CD4-positive, alpha-beta T cell (primary cell): Measurements from ENCODE around the gene TNIK. TPM values are rescaled to one million over a fixed set of nuclear protein-coding genes. Genes with fewer than 3 reads are reported as not detected.

Source experiments
- ATAC-seq: fragments of 200-7000 bp; cut with Tn5 transposase; one replicate; pipeline ENCODE4 v1.10.0; 2022; ENCODE audit warnings: mild to moderate bottlenecking; ENCODE audit not compliant: poor library complexity
- CTCF ChIA-PET: fragments of 350-600 bp; sonication (Branson Sonifier 250); formaldehyde crosslinking; loops from one replicate; lab custom pipeline; 2021; ENCODE audit warnings: antibody characterized with exemption, inconsistent platforms; lab: Charles Lee
- POLR2A ChIA-PET: fragments of 350-600 bp; sonication (Branson Sonifier 250); formaldehyde crosslinking; loops from one replicate; lab custom pipeline; 2021; ENCODE audit warnings: antibody characterized with exemption, inconsistent platforms; lab: Charles Lee
- DNase-seq, 14 experiments: peaks; one replicate each; pipeline ENCODE4 v3.0.0-alpha.2; 2013 to 2020; ENCODE audit warnings: mixed read lengths in 2 of 14
- H3K27ac ChIP-seq, 2 donors: one replicate each; pipeline versions ENCODE4 v1.5.1 to v1.7.0; 2013; ENCODE audit warnings: low read length in 2 of 2, low read depth in 1 of 2, mild to moderate bottlenecking in 1 of 2
- H3K27me3 ChIP-seq, 2 experiments: 1 replicate in 1 of 2; 2 replicates in 1 of 2; pipeline versions ENCODE4 v1.6.1 to v1.7.0; 2013; ENCODE audit warnings: low read length in 2 of 2, control low read depth in 1 of 2, mild to moderate bottlenecking in 1 of 2, moderate library complexity in 1 of 2; ENCODE audit not compliant: insufficient read depth in 2 of 2, control insufficient read depth in 1 of 2
- H3K36me3 ChIP-seq: one replicate; pipeline ENCODE4 v1.6.1; 2013; ENCODE audit warnings: low read length, control low read depth; ENCODE audit not compliant: insufficient read depth
- H3K4me1 ChIP-seq: one replicate; pipeline ENCODE4 v1.6.1; 2013; ENCODE audit warnings: low read length, control low read depth; ENCODE audit not compliant: insufficient read depth
- H3K4me3 ChIP-seq: one replicate; pipeline ENCODE4 v1.5.1; 2013; ENCODE audit warnings: mild to moderate bottlenecking, low read length, moderate library complexity
- H3K9me3 ChIP-seq, 2 experiments: 1 replicate in 1 of 2; 2 replicates in 1 of 2; pipeline versions ENCODE4 v1.6.1 to v1.7.0; 2013; ENCODE audit warnings: low read length in 2 of 2, mild to moderate bottlenecking in 2 of 2, control low read depth in 1 of 2, moderate library complexity in 1 of 2; ENCODE audit not compliant: control insufficient read depth in 1 of 2, insufficient read depth in 1 of 2
- H3K27ac Mint-ChIP-seq: one replicate; pipeline ENCODE4 v1.8.0; 2020; ENCODE audit warnings: mixed read lengths
- H3K27me3 Mint-ChIP-seq: one replicate; pipeline ENCODE4 v1.8.0; 2021; ENCODE audit warnings: mixed read lengths
- H3K36me3 Mint-ChIP-seq: one replicate; pipeline ENCODE4 v1.8.0; 2021; ENCODE audit warnings: low read depth, mixed read lengths
- H3K4me1 Mint-ChIP-seq: one replicate; pipeline ENCODE4 v1.8.0; 2021; ENCODE audit warnings: low read depth, mixed read lengths
- H3K4me3 Mint-ChIP-seq: one replicate; pipeline ENCODE4 v1.8.0; 2020; ENCODE audit warnings: mild to moderate bottlenecking, mixed read lengths
- H3K9me3 Mint-ChIP-seq: one replicate; pipeline ENCODE4 v1.8.0; 2020; ENCODE audit warnings: mixed read lengths
- intact Hi-C, 2 experiments: fragments of 100-400 bp; cut with DNase I in 1 of 2; cut with micrococcal nuclease in 1 of 2; formaldehyde crosslinking; loops; one replicate each; pipeline versions ENCODE4 v1.15.1 to v1.9.0; 2023 to 2025; cut with DNase I, micrococcal nuclease
- total RNA-seq, 174 experiments: library from RNA in 2 of 174; stranded (reverse) in 2 of 174; gene quantifications; one replicate each; pipeline ENCODE4 v1.2.3 and lab custom pipeline; 2021 to 2026
- TF ChIP-seq, protein P1 (sequence below): fragments of 200-600 bp; IDR thresholded peaks from one replicate; pipeline ENCODE4 v1.8.0; 2022; ENCODE audit warnings: antibody characterized with exemption, mild to moderate bottlenecking

The TNIK gene
- total RNA-seq, 2 experiments from 2014 or later, result 71.0 to 78.3 TPM

DNA sequence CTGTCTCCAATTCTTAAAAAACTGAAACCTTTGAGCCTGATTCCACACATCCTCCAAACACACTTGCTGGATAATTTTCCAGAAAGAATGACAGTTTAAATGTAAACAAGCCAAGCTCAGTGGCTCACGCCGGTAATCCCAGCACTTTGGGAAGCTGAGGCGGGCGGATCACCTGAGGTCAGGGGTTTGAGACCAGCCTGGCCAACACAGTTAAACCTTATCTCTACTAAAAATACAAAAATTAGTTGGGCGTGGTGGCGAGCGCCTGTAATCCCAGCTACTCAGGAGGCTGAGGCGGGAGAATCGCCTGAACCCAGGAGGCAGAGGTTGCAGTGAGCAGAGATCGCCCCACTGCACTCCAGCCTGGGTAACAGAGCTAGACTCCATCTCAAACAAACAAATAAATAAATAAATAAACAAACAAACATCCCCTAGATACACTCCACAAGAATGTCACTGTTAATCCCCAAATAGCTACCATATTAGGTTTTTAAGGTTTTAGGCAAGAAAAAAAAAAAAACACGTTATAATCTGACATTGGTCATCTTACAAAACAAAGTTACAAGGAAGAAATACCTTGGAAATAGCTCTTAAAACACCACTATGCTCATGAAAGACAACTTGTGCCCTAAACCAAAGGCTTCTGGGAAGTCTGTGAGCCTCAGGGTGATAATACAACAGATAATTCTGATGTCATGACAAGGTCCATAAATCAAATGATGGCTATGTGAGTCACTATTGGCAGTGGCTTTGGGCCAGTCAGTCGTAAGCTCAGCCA is 13.2 kb downstream of the TNIK start:
- H3K4me3 ChIP-seq, result no peak overlapping the region
- intact Hi-C loops, result no loop called here
- H3K36me3 ChIP-seq, result no peaks in the 10 kb centered on the region
- no peaks in the 10 kb centered on the region for H3K27me3 ChIP-seq
- Mint-ChIP-seq H3K27ac (no peak overlapping the region), H3K4me3 (peak overlapping the region; percentile 18), H3K36me3 (peaks cover 11% of the 10 kb centered on the region), H3K27me3 (no peaks in the 10 kb centered on the region), H3K4me1 (peaks cover 66% of the 10 kb centered on the region), H3K9me3 (no peaks in the 10 kb centered on the region)
- ChIA-PET CTCF (no interaction called here), POLR2A (interaction anchor here (1.1 to 1.9 kb wide), 2 partner anchors 10 to 13 kb away, joined by 5 to 10 read pairs; partner anchors contain the start of gene TNIK)
- TF ChIP-seq, protein P1, sequence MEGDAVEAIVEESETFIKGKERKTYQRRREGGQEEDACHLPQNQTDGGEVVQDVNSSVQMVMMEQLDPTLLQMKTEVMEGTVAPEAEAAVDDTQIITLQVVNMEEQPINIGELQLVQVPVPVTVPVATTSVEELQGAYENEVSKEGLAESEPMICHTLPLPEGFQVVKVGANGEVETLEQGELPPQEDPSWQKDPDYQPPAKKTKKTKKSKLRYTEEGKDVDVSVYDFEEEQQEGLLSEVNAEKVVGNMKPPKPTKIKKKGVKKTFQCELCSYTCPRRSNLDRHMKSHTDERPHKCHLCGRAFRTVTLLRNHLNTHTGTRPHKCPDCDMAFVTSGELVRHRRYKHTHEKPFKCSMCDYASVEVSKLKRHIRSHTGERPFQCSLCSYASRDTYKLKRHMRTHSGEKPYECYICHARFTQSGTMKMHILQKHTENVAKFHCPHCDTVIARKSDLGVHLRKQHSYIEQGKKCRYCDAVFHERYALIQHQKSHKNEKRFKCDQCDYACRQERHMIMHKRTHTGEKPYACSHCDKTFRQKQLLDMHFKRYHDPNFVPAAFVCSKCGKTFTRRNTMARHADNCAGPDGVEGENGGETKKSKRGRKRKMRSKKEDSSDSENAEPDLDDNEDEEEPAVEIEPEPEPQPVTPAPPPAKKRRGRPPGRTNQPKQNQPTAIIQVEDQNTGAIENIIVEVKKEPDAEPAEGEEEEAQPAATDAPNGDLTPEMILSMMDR, result no peak
- peaks cover 21% of the 10 kb centered on the region for H3K4me1 ChIP-seq
- no peak overlapping the region for H3K27ac ChIP-seq
- no peaks in the 10 kb centered on the region for H3K9me3 ChIP-seq
- no peak for ATAC-seq
- no peak for DNase-seq

DNA sequence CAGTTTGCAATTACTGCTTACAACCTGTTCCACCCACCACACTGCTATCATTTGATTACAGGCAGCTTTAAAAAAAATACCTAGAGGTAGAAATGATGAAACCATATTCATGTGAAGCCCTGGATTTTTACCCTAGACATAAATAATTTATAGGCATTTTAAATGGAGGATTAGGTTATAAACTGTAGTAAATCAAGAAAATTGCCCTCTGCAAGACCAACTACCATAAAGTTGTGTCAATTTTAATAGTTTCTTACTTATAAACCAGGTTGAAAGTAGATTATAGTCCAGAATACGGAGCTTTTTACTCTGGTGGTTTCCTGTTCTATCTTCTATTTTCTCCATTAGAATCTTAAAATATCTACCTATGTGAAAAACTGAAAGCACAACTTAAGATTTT is 13.9 kb downstream of the TNIK start:
- Histone ChIP-seq H3K27me3 (no peaks in the 10 kb centered on the region), H3K27ac (no peak overlapping the region), H3K4me3 (no peak overlapping the region), H3K4me1 (peaks cover 21% of the 10 kb centered on the region), H3K9me3 (no peaks in the 10 kb centered on the region), H3K36me3 (no peaks in the 10 kb centered on the region)
- DNase-seq (no peak), ATAC-seq (no peak)
- Mint-ChIP-seq H3K4me1 (peaks cover 73% of the 10 kb centered on the region), H3K27ac (no peak overlapping the region), H3K27me3 (no peaks in the 10 kb centered on the region), H3K4me3 (peak overlapping the region; percentile 18), H3K36me3 (peaks cover 11% of the 10 kb centered on the region), H3K9me3 (no peaks in the 10 kb centered on the region)
- ChIA-PET POLR2A (interaction anchor here (0.8 to 1.9 kb wide), 3 partner anchors 10 to 120 kb away, joined by 3 to 10 read pairs (median 9); partner anchors contain the start of gene TNIK), CTCF (no interaction called here)
- intact Hi-C loops, result no loop called here
- TF ChIP-seq, protein P1, result no peak

DNA sequence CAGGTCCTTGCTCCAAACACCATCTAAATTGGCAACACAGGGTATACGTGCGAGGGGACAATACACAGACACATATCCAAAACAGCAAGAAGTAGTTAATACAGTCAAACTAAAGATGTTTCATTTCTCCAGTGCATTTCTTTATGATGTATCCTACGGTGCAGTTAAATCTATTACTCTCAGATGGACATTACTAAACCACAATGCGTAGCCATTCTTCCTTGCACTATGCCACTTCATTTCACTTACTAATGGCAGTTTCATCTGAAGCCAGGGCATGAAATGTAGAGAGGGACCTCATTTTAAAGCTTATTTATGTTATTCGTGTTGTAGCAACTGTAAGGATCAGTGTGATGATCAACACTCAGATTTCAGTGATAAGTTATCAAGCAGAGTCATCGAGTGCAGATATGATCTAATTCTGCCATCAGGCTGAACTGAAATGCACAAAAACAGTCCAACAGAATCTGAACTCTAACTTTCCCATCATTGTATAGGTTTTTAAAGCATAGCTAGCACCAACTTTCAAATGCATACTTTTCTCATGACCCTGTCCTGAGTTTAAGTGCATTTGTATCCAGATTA is 14.5 kb downstream of the TNIK start:
- ATAC-seq (no peak), DNase-seq (no peak)
- Mint-ChIP-seq H3K36me3 (peaks cover 11% of the 10 kb centered on the region), H3K4me1 (peaks cover 79% of the 10 kb centered on the region), H3K27ac (no peak overlapping the region), H3K9me3 (no peaks in the 10 kb centered on the region), H3K27me3 (no peaks in the 10 kb centered on the region), H3K4me3 (no peak overlapping the region)
- POLR2A ChIA-PET, result interaction anchor here (0.8 to 1.9 kb wide), 3 partner anchors 11 to 121 kb away, joined by 3 to 10 read pairs (median 9); partner anchors contain the start of gene TNIK
- Histone ChIP-seq H3K36me3 (no peaks in the 10 kb centered on the region), H3K4me3 (no peak overlapping the region), H3K9me3 (no peaks in the 10 kb centered on the region), H3K4me1 (peaks cover 21% of the 10 kb centered on the region), H3K27ac (no peak overlapping the region), H3K27me3 (no peaks in the 10 kb centered on the region)
- CTCF ChIA-PET, result no interaction called here
- intact Hi-C loops, result no loop called here
- TF ChIP-seq, protein P1, result no peak
